IPS-NIHi7 (cell line): ENCODE data around the gene WDR1.
A peak's percentile ranks its signal among the peaks of the same experiment; 100 is the strongest.

Experiments
- DNase-seq: peaks from one replicate; pipeline ENCODE4 v3.0.0; 2012; ENCODE audit warnings: mixed read lengths; ENCODE audit errors: extremely low spot score

Gene WDR1

GRCh38 chr4:10098780-10099160 lies 17.8 kb downstream of the WDR1 start:
- no peak for DNase-seq

- DNase-seq = no peak
Observed at GRCh38 chr4:10097906-10098779, 18.5 kb downstream of the WDR1 start.

- DNase-seq = no peak
Observed at GRCh38 chr4:10096978-10097335, 19.6 kb downstream of the WDR1 start.

GRCh38 chr4:10096201-10096977 lies 20.2 kb downstream of the WDR1 start:
- DNase-seq = no peak

- DNase-seq = no peak
Observed at GRCh38 chr4:10095296-10095991, 21.2 kb downstream of the WDR1 start.

- DNase-seq = no peak
Observed at GRCh38 chr4:10094841-10095240, 21.8 kb downstream of the WDR1 start.

- no peak for DNase-seq
Observed at GRCh38 chr4:10093801-10094552, 22.6 kb downstream of the WDR1 start.

GRCh38 chr4:10093271-10093621 lies 23.4 kb downstream of the WDR1 start:
- no peak for DNase-seq

- DNase-seq = no peak
Observed at GRCh38 chr4:10092481-10093270, 23.9 kb downstream of the WDR1 start.

GRCh38 chr4:10091531-10092181 lies 24.9 kb downstream of the WDR1 start:
- DNase-seq = no peak

GRCh38 chr4:10090467-10091250 lies 25.9 kb downstream of the WDR1 start:
- DNase-seq = no peak

GRCh38 chr4:10089346-10089745 lies 27.3 kb downstream of the WDR1 start:
- peak; percentile 45 for DNase-seq

GRCh38 chr4:10088135-10089010 lies 28.2 kb downstream of the WDR1 start:
- no peak for DNase-seq

- DNase-seq = no peak
Observed at GRCh38 chr4:10087152-10087791, 29.3 kb downstream of the WDR1 start.

GRCh38 chr4:10086506-10087120 lies 30.0 kb downstream of the WDR1 start:
- no peak for DNase-seq

- no peak for DNase-seq
Observed at GRCh38 chr4:10085828-10086505, 30.6 kb downstream of the WDR1 start.

- DNase-seq = no peak
Observed at GRCh38 chr4:10085386-10085785, 31.2 kb downstream of the WDR1 start.
